Measurements from ENCODE around the gene GBP6. TPM values are rescaled to one million over a fixed set of nuclear protein-coding genes. Genes with fewer than 3 reads are reported as not detected.
"Not testable (repeated sequence)": the region's sequence is repeated elsewhere in the genome, so short reads cannot be mapped to it uniquely, and the experiment has no call there.

GBP6 gene
- total and polyA plus RNA-seq, 4 donors, result 0.05 to 0.08 TPM; not detected in 2

GRCh38 chr1:89429062-89429461, 65.2 kb downstream of the GBP6 start:
- H3K4me3 ChIP-seq (ENCODE audit: low read depth in 1 of 3, low read length in 3 of 3), result no peak overlapping the region
- H3K27ac ChIP-seq (ENCODE audit: low read depth in 1 of 2, low read length in 2 of 2), result no peak overlapping the region
- no peak overlapping the region for H3K9ac ChIP-seq (ENCODE audit: low read depth in 1 of 2, low read length in 2 of 2)
- 92% methylated on average over 6 of the region's 6 CpGs for WGBS
- TF ChIP-seq HNF4A (conservative IDR thresholded peaks at IDR 0.05), result no peak
- TF ChIP-seq REST (IDR thresholded peaks at IDR 0.05), result no peak
- no peak for TF ChIP-seq FOXA1 (IDR thresholded peaks at IDR 0.05)
- no peak for TF ChIP-seq GABPA (IDR thresholded peaks at IDR 0.05 in 1 of 2, conservative IDR thresholded peaks at IDR 0.05 in 1 of 2)
- TF ChIP-seq FOXA2 (IDR thresholded peaks at IDR 0.05), result no peak
- TF ChIP-seq HNF4G (IDR thresholded peaks at IDR 0.05), result no peak
- TF ChIP-seq NR2F2 (IDR thresholded peaks at IDR 0.05), result no peak
- no peak for TF ChIP-seq MAX (IDR thresholded peaks at IDR 0.05)
- no peak for TF ChIP-seq CTCF (IDR thresholded peaks at IDR 0.05; ENCODE audit: low read depth, low read length, missing input control)
- H3K36me3 ChIP-seq (ENCODE audit: control insufficient read depth in 4 of 4, insufficient read depth in 3 of 4, low read depth in 1 of 4, low read length in 3 of 4), result no peaks in the 10 kb centered on the region
- H3K4me1 ChIP-seq (ENCODE audit: control insufficient read depth in 4 of 4, insufficient read depth in 4 of 4, low read length in 3 of 4), result no peaks in the 10 kb centered on the region
- no peaks in the 10 kb centered on the region for H3K9me3 ChIP-seq (ENCODE audit: control insufficient read depth in 4 of 4, low read length in 3 of 4)
- DNase-seq (ENCODE audit: low spot score), result no peak
- H3K27me3 ChIP-seq (ENCODE audit: control insufficient read depth in 4 of 4, insufficient read depth in 4 of 4, low read length in 3 of 4), result no peaks in the 10 kb centered on the region

GRCh38 chr1:89429681-89430080, 65.8 kb downstream of the GBP6 start:
- not testable (repeated sequence) for H3K36me3 ChIP-seq (ENCODE audit: control insufficient read depth in 4 of 4, insufficient read depth in 3 of 4, low read depth in 1 of 4, low read length in 3 of 4); H3K27me3 ChIP-seq (ENCODE audit: control insufficient read depth in 4 of 4, insufficient read depth in 4 of 4, low read length in 3 of 4); H3K4me3 ChIP-seq (ENCODE audit: low read depth in 1 of 3, low read length in 3 of 3); H3K9me3 ChIP-seq (ENCODE audit: control insufficient read depth in 4 of 4, low read length in 3 of 4); H3K27ac ChIP-seq (ENCODE audit: low read depth in 1 of 2, low read length in 2 of 2); DNase-seq (ENCODE audit: low spot score); H3K4me1 ChIP-seq (ENCODE audit: control insufficient read depth in 4 of 4, insufficient read depth in 4 of 4, low read length in 3 of 4); H3K9ac ChIP-seq (ENCODE audit: low read depth in 1 of 2, low read length in 2 of 2)
- 92% methylated on average over 2 of the region's 4 CpGs for WGBS

GRCh38 chr1:89433421-89433820, 69.6 kb downstream of the GBP6 start:
- H3K9me3 ChIP-seq (ENCODE audit: control insufficient read depth in 4 of 4, low read length in 3 of 4), result peaks cover 0 to 3% (median 2%) of the 10 kb centered on the region in 4 donors
- no peaks in the 10 kb centered on the region for H3K36me3 ChIP-seq (ENCODE audit: control insufficient read depth in 4 of 4, insufficient read depth in 3 of 4, low read depth in 1 of 4, low read length in 3 of 4)
- 92% methylated on average over 4 of the region's 4 CpGs for WGBS
- no peak for DNase-seq (ENCODE audit: low spot score)
- no peaks in the 10 kb centered on the region for H3K27me3 ChIP-seq (ENCODE audit: control insufficient read depth in 4 of 4, insufficient read depth in 4 of 4, low read length in 3 of 4)
- no peaks in the 10 kb centered on the region for H3K4me1 ChIP-seq (ENCODE audit: control insufficient read depth in 4 of 4, insufficient read depth in 4 of 4, low read length in 3 of 4)
- no peak overlapping the region for H3K4me3 ChIP-seq (ENCODE audit: low read depth in 1 of 3, low read length in 3 of 3)
- TF ChIP-seq SP1 (IDR thresholded peaks at IDR 0.05), result no peak
- H3K9ac ChIP-seq (ENCODE audit: low read depth in 1 of 2, low read length in 2 of 2), result no peak overlapping the region
- no peak overlapping the region for H3K27ac ChIP-seq (ENCODE audit: low read depth in 1 of 2, low read length in 2 of 2)

GRCh38 chr1:89434058-89434780, 70.4 kb downstream of the GBP6 start:
- not testable (repeated sequence) for H3K9ac ChIP-seq (ENCODE audit: low read depth in 1 of 2, low read length in 2 of 2); H3K27me3 ChIP-seq (ENCODE audit: control insufficient read depth in 4 of 4, insufficient read depth in 4 of 4, low read length in 3 of 4); H3K9me3 ChIP-seq (ENCODE audit: control insufficient read depth in 4 of 4, low read length in 3 of 4); H3K4me1 ChIP-seq (ENCODE audit: control insufficient read depth in 4 of 4, insufficient read depth in 4 of 4, low read length in 3 of 4); H3K4me3 ChIP-seq (ENCODE audit: low read depth in 1 of 3, low read length in 3 of 3); DNase-seq (ENCODE audit: low spot score); H3K36me3 ChIP-seq (ENCODE audit: control insufficient read depth in 4 of 4, insufficient read depth in 3 of 4, low read depth in 1 of 4, low read length in 3 of 4); H3K27ac ChIP-seq (ENCODE audit: low read depth in 1 of 2, low read length in 2 of 2)
- WGBS, result 74% methylated on average over 9 of the region's 9 CpGs

Measured in liver (tissue), 9 donors.